GM12892 (cell line): Measurements from ENCODE around the gene NFATC4.

ENCODE experiments used
- POLR2A ChIP-seq: IDR thresholded peaks from 2 replicates; pipeline ENCODE4 v1.6.1; 2011; ENCODE audit warnings: low read depth, low read length, control low read depth
- POLR2AphosphoS5 ChIP-seq: IDR thresholded peaks from 2 replicates; pipeline ENCODE4 v1.6.1; 2011; ENCODE audit warnings: low read depth, low read length, control low read depth
- TAF1 ChIP-seq: IDR thresholded peaks from 2 replicates; pipeline ENCODE4 v1.6.1; 2011; ENCODE audit warnings: low read depth, mild to moderate bottlenecking, control low read depth, low read length, borderline replicate concordance

GRCh38 chr14:24409192-24409591, 41.2 kb downstream of the NFATC4 start:
- no peak for TF ChIP-seq POLR2A
- no peak for TF ChIP-seq POLR2AphosphoS5
- no peak for TF ChIP-seq TAF1
